ENCODE results near the gene LRRC8D. TPM values are rescaled to one million over a fixed set of nuclear protein-coding genes. Genes with fewer than 3 reads are reported as not detected.
A peak's percentile ranks its signal among the peaks of the same experiment; 100 is the strongest.

The LRRC8D gene
- total RNA-seq, 2 donors from 2014 or later: 7.3 to 13.6 TPM

DNA sequence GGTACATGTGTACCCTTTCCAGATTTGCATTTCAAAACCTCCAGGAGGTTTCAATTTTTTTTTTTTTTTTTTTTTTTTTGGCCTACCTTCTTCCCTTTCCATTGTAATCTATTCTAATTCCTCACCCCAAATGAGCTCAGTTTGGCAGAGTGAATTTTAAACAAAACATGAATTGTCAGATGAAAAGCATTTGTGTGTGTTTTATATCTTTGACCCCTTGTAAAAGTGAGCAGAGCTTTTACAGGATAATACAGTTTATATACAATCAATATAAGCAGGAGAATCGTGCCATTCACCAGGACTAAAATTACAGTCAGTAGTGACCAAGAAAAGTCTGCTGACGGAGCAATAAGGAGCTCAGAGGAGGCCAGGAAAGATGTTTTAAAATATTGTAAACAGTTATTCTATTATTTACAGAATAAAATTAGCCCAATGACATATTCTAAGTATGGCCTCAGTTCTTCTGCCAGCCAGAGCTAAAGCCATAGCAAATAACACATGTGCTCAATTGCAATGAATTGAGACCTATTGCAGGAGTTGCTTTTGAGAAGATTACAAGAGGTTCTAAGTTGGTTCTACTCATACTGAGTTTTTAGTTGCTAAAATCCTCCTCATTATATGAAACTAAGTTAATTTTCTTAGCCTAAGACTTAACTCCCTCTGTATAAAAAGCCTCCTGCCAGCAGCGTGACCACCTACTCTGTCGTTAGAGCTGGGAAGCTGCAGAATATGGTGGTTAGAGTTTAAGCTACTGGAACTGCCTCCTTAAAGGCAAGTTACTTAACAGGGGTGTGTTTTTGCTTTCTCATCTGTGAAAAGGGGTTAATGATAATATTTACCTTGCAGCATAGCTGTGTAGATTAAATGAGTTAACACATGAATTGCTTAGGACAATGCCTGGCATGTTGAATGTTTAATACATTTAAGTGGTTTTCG lies 123.3 kb downstream of the LRRC8D start:
- intact Hi-C loops (cut with DNase I): no loop called here
- DNase-seq (no peak), ATAC-seq (no peak)

DNA sequence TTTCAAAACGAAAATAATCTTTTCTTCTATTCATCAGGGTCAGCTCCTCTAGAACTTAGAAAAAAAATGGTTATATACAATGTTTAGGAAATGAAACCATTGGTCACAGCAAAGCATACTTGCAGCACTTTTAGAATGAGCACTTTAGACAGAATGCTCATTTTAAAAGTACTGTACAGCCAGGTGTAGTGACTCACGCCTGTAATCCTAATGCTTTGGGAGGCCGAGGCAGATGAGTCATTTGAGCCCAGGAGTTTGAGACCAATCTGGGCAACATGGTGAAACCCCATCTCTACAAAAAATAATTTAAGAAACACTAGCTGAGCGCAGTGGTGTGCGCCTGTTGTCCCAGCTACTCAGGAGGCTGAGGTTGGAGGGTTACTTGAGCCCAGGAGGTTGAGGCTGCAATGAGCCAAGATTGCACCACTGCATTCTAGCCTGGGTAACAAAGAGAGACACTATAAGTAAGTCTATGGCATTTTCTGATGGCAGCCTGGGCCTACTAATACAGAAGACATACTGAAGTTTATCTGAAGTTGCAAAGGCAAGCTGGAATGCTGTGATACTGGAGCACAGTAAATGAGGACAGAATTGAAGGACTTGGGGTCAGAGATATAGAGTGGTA lies 125.1 kb downstream of the LRRC8D start:
- DNase-seq (no peak), ATAC-seq (no peak)
- intact Hi-C loops (cut with DNase I): no loop called here

GRCh38 chr1:89946532-89946931 lies 125.7 kb downstream of the LRRC8D start:
- intact Hi-C loops (cut with DNase I): no loop called here

GRCh38 chr1:89948722-89949345 lies 128.0 kb downstream of the LRRC8D start:
- no peak for ATAC-seq
- intact Hi-C loops (cut with DNase I): no loop called here
- no peak for DNase-seq

More at GRCh38 chr1:89946532-89946931, 125.7 kb downstream of the LRRC8D start:
- ATAC-seq: no peak
- DNase-seq: no peak

DNA sequence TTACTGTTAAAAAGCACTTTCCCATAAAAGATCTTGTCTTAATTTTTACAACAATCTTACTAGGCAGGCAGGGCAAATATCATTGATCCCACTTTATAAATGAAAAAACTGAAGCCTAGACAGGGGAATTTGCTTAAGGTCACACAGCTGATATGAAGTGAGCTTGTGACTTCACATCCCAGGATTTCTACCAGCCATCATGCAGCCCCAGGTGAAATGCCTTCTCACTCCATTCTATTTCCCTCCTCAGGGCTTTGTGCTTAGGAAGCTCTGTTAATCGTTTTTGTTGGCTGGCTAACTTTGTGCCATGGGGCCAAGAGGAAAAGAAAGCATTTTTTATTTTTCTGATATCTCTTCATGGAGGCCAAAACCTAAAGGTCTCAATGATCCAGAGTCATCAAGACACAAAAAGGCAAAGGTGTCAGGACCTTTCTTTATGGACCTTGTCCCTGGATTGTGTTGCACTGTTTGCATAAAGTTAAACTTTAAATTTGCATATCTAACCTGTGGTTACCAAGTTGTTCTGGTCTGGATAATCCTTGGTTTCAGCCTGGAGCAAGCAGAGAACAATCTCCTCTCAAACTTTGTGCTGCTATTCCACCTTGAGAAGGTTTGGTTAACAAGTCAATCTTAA lies 129.3 kb downstream of the LRRC8D start:
- intact Hi-C loops (cut with DNase I): no loop called here
- DNase-seq (no peak), ATAC-seq (no peak)

DNA sequence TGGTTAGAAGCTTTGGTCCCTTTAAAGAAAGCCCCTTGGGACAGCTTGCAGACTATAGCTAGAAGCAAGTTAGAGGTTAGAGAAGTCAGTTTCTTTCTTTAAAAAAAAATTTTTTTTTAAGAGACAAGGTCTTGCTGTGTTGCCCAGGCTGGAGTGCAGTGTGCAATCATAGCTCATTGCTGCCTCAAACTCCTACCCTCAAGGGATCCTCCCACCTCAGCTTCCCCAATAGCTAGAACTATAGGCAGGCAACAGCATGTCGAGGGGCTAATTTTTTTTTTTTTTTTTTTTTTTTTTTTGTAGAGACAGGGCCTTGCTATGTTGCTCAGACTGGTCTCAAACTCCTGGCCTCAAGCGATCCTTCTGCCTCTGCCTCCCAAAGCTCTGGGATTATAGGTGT lies 129.9 kb downstream of the LRRC8D start:
- ATAC-seq (no peak), DNase-seq (no peak)
- intact Hi-C loops (cut with DNase I): no loop called here

GRCh38 chr1:89951766-89952604 lies 131.2 kb downstream of the LRRC8D start:
- intact Hi-C loops (cut with DNase I): no loop called here
- ATAC-seq: no peak
- no peak for DNase-seq

GRCh38 chr1:89952605-89953130 lies 131.8 kb downstream of the LRRC8D start:
- intact Hi-C loops (cut with DNase I): no loop called here
- ATAC-seq: no peak
- no peak for DNase-seq

DNA sequence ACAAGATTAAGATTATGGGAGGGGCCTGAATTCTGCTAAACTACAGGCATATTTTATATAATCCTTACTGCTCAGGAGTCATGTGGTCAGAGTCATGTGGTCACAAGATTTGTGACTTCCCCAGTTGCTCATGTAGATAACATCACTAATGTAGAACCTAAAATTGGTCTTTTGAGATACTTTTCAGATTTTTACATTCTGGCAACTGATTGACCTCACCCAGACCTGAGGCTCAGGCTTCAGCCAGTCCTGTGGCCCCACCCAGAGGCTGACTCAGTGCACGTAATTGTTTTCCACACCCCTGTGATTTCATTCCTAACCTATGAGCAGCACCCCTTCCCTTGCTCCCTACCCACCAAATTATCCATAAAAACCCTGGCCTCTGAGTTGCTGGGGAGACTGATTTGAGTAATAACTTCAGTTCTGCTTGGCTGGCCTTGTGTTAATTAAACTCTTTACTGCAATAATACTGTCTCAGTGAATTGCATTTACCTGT lies 132.3 kb downstream of the LRRC8D start:
- intact Hi-C loops (cut with DNase I): no loop called here
- peak; percentile 55 to 98 for ATAC-seq
- DNase-seq: peak; percentile 41

GRCh38 chr1:89953929-89954328 lies 133.1 kb downstream of the LRRC8D start:
- no peak for ATAC-seq
- intact Hi-C loops (cut with DNase I): no loop called here
- DNase-seq: no peak

- intact Hi-C loops (cut with DNase I): no loop called here
- ATAC-seq (no peak), DNase-seq (no peak)
These were observed 133.6 kb downstream of the LRRC8D start for GRCh38 chr1:89954401-89954800.

GRCh38 chr1:89955311-89956205 lies 134.7 kb downstream of the LRRC8D start:
- intact Hi-C loops (cut with DNase I): no loop called here
- DNase-seq (no peak), ATAC-seq (no peak)

- DNase-seq: no peak
- intact Hi-C loops (cut with DNase I): no loop called here
- ATAC-seq: no peak
These were observed 136.3 kb downstream of the LRRC8D start for GRCh38 chr1:89957107-89957506.

- intact Hi-C loops (cut with DNase I): no loop called here
- no peak for ATAC-seq
- DNase-seq: no peak
These were observed 138.2 kb downstream of the LRRC8D start for GRCh38 chr1:89958851-89959654.

GRCh38 chr1:89959719-89960118 lies 138.9 kb downstream of the LRRC8D start:
- intact Hi-C loops (cut with DNase I): no loop called here
- DNase-seq (no peak), ATAC-seq (no peak)

GRCh38 chr1:89962024-89962741 lies 141.4 kb downstream of the LRRC8D start:
- DNase-seq (no peak), ATAC-seq (peak; percentile 19 to 30)
- intact Hi-C loops (cut with DNase I): no loop called here

All from left cardiac atrium (tissue), 4 donors.